Stomach smooth muscle (tissue), 2 donors: ENCODE results near the gene MAP3K1.
"Not testable (repeated sequence)": the region's sequence is repeated elsewhere in the genome, so short reads cannot be mapped to it uniquely, and the experiment has no call there.

Experiments used
- H3K27ac ChIP-seq: one replicate; pipeline ENCODE4 v1.7.0; 2013; ENCODE audit warnings: mild to moderate bottlenecking, low read length, inconsistent platforms
- H3K27me3 ChIP-seq, 2 donors: one replicate each; pipeline ENCODE4 v1.7.0; 2013; ENCODE audit warnings: low read length in 2 of 2; ENCODE audit not compliant: insufficient read depth in 2 of 2, control insufficient read depth in 1 of 2
- H3K36me3 ChIP-seq, 2 donors: one replicate each; pipeline ENCODE4 v1.7.0; 2013; ENCODE audit warnings: low read length in 2 of 2; ENCODE audit not compliant: control insufficient read depth in 2 of 2, insufficient read depth in 2 of 2
- H3K4me1 ChIP-seq: one replicate; pipeline ENCODE4 v1.7.0; 2013; ENCODE audit warnings: low read length; ENCODE audit not compliant: control insufficient read depth, insufficient read depth
- H3K4me3 ChIP-seq, 2 donors: one replicate each; pipeline ENCODE4 v1.7.0; 2013; ENCODE audit warnings: low read length in 2 of 2
- H3K9ac ChIP-seq, 2 donors: one replicate each; pipeline ENCODE4 v1.7.0; 2013; ENCODE audit warnings: low read length in 2 of 2, mild to moderate bottlenecking in 1 of 2
- H3K9me3 ChIP-seq, 2 donors: one replicate each; pipeline ENCODE4 v1.7.0; 2013; ENCODE audit warnings: low read length in 2 of 2; ENCODE audit not compliant: control insufficient read depth in 2 of 2
- donor health status: healthy.
- donor health status: Pancreatic carcinoma.

The MAP3K1 gene

DNA sequence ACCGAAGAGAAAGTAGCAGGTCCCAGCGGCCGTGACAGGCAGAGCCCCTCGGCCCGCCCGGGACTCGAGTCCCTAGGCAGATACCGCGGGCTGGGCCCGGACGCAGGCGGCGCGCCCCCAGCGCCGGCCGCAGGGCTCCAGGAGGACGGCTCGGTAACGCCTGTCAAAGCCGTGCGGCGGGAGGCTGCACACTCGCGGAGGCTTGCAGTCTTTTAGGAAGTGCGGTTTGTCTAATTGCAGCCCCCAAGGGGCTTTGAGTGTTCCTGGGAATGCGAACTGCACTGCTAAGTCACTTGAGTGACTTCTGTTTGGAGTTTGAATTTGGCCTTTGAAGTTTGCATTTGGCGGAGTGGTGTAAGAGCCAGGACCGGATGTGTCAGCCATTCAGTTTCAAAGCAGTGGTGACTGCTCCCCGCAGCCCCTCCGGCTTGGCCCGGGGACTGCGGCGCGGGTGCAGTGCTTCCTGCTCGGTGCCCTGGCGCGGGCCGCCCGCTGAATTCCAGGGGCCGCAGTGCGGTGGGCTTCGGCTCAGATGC is 1.3 kb downstream of the MAP3K1 start:
- Histone ChIP-seq H3K9ac (peak overlapping the region; percentile 29 to 55), H3K4me3 (peak overlapping the region; percentile 84 to 97), H3K27me3 (no peaks in the 10 kb centered on the region), H3K27ac (no peak overlapping the region), H3K36me3 (no peaks in the 10 kb centered on the region), H3K4me1 (peaks cover 3% of the 10 kb centered on the region), H3K9me3 (no peaks in the 10 kb centered on the region)

DNA sequence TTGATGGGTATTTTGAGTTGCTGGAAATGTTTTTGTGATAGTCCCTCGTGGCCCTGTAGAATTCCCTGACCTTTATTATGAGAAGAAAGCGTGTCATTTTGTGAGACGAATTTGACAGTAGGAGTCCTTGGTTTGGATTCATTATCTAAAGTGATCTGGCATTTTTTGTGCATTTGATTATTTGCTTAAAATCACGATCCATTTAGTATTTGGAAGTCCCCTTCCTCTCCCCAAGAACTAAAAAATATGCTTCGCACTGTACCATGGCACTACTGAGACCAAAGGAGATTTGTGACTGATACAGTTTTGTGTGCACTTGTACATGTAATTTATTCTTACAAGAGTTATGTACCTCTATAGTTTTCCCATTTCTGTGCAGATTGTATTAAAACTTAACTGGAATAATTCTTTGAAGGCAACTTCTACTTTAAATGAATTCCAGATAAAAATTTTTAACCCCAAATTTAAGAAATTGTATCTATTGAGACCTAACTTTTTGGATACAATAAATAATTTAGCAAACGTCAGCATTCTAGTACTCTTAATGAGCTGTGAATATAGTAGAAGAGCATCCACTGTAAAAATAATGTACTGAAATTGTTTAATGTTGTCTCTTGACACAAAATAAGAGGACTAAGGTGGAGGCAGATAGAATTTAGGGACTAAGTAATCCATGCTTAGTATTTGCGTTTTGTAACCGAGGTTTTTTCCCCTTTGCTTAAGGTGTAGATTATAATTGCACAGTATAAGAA is 2.1 kb downstream of the MAP3K1 start:
- Histone ChIP-seq H3K4me1 (peaks cover 3% of the 10 kb centered on the region), H3K27ac (no peak overlapping the region), H3K9ac (peak overlapping the region in 1 of 2 donors; percentile 29), H3K4me3 (peak overlapping the region; percentile 84 to 97), H3K27me3 (no peaks in the 10 kb centered on the region), H3K9me3 (no peaks in the 10 kb centered on the region), H3K36me3 (no peaks in the 10 kb centered on the region)

DNA sequence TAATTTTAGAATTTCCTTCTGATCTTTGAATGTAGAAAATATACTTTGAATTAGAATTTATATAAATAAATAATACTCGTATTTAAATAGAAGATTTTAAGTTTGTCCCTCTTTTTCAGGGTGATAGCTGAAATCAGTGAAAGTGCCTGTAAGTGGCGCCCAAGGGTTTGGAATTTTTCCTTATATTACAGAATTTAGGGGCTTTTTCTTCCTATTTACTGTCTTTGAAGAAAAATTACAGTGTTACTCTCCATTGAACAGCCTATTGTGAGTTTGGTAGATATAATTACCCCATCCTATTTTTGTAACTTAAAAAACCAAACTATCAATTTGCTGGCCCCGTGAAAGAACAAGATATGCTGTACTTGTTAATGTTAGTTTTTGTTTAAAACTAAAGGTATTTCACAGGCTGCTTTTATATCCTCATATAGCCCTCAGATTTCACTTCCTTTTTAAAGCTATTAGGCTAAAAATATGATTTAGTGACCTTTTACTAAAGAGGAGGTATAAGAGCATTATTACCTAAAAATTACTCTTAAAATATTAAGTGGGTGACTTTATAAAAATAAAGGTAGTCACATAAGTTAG is 3.2 kb downstream of the MAP3K1 start:
- Histone ChIP-seq H3K9ac (no peak overlapping the region), H3K9me3 (no peaks in the 10 kb centered on the region), H3K36me3 (no peaks in the 10 kb centered on the region), H3K4me1 (peaks cover 3% of the 10 kb centered on the region), H3K27ac (no peak overlapping the region), H3K4me3 (no peak overlapping the region), H3K27me3 (no peaks in the 10 kb centered on the region)

DNA sequence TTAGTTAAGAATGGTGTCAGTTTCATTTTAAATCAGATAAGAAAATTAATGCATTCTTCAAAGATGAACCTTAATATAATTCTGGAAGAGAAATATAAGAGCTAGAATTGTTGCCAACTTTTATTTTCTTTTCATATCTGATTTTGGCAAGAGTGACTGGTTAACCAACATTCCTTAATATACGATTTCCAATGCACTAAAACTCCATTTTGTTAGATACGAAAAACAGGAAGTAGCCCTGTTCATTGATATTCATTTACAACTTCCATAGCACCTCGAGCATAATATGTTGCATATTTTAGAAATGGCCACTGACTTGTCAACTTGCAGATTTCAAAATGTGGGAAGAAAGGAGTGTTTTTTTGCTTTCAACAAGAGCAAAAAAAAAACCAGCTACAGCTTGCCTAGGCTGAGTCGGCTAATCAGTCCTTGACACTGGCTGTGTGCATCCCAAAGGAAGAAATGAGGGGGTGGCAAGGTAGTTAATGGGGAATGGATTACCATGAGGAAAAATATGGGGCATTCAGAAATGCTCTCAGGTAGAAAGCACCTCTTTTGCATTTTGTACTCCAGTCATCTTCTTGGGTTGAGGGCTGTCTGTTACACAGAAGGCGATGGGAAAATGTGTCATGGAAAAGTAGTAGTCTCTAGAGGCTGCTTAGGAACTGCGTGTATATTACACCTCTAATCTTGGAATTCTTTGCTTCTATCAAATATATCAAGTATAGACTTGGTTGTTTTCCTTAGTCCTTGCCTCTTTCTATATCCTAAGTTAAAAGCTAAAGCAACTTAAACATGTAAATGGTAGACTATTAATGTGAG is 3.9 kb downstream of the MAP3K1 start:
- Histone ChIP-seq H3K9me3 (no peaks in the 10 kb centered on the region), H3K4me1 (peaks cover 3% of the 10 kb centered on the region), H3K9ac (no peak overlapping the region), H3K27ac (no peak overlapping the region), H3K4me3 (no peak overlapping the region), H3K36me3 (no peaks in the 10 kb centered on the region), H3K27me3 (no peaks in the 10 kb centered on the region)

DNA sequence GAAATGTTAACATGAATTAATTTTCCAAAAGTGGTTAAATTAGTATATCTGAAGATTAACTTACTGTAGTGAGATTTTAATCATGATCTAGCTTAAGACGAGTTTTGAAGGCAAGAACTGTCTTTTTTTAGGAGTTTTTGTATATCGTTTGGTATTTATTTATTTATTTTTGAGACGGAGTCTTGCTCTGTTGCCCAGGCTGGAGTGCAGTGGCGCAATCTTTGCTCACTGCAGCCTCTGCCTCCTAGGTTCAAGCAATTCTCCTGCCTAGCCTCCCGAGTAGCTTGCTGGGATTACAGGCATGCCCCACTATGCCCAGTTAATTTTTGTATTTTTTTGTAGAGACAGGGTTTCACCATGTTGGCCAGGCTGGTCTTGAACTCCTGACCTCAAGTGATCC is 6.5 kb downstream of the MAP3K1 start:
- not testable (repeated sequence) for H3K27me3 ChIP-seq, H3K4me3 ChIP-seq, H3K9ac ChIP-seq, H3K9me3 ChIP-seq, H3K4me1 ChIP-seq, H3K27ac ChIP-seq, H3K36me3 ChIP-seq

DNA sequence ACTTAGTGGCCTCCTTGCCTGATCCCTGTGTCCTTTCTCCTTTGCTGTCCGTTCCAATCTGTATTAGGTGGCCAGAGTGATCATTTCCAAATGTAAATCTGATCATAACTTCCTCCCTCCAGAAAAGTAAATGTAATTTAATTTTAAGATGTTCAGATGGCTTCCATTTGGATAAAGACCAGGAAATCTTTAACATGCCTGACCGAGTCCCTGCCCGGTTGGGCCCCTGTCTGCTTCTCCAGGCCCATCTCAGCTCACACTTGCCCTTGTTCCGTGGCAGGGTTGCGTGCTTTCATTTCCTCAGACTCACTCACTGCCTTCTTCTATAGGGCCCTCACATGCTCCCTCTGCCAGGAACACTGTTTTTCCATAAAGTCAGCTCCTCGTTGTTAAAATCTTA is 7.6 kb downstream of the MAP3K1 start:
- Histone ChIP-seq H3K4me3 (no peak overlapping the region), H3K9ac (no peak overlapping the region), H3K36me3 (no peaks in the 10 kb centered on the region), H3K9me3 (no peaks in the 10 kb centered on the region), H3K27ac (no peak overlapping the region), H3K4me1 (no peaks in the 10 kb centered on the region), H3K27me3 (no peaks in the 10 kb centered on the region)

DNA sequence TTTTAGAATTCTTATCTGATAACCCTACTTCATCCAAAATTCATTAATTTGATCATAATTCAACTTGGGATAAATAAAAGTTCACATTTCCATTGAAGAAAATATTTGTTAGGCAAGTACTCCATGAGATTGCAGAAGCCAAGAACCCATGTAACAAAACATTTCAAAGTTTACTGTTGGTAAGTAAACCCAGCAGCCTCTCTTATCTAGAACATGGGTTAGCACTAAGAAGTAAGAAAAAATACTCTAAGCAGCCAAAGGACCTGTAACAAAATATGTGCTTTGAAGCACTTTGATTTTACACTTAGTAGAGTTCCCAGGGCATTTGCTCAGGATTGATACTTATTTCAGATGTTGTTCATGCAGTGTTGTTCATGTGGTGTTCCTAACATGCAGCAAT is 8.7 kb downstream of the MAP3K1 start:
- Histone ChIP-seq H3K4me3 (no peak overlapping the region), H3K36me3 (no peaks in the 10 kb centered on the region), H3K27me3 (no peaks in the 10 kb centered on the region), H3K9me3 (no peaks in the 10 kb centered on the region), H3K4me1 (no peaks in the 10 kb centered on the region), H3K9ac (no peak overlapping the region), H3K27ac (no peak overlapping the region)

DNA sequence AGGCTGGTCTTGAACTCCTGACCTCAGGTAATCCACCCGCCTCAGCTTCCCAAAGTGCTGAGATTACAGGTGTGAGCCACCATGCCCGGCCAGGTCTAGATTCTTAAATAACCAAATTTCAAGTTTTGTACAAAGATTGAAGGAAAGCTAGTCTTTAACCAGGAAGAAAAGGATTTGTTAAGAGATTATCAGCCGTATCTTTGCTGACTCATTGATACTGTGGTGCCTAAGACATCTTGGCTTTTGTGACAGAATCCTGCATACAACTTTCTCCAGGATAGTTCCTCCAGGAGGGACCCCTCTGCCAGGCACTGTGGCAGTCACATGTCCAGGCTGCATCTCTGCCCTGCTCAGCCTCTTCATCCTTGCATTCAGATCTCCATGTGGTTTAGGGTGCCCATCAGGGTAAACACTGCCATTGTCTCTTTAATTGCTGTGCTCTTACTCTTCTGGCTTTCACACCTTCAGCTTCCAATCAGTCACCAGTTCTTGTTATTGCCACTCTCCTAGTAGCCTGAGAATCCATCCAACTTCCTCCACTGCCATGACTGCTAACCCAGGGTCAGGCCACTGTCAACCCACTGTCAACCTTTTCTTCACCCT is 10.0 kb downstream of the MAP3K1 start:
- Histone ChIP-seq H3K27ac (no peak overlapping the region), H3K36me3 (no peaks in the 10 kb centered on the region), H3K9me3 (no peaks in the 10 kb centered on the region), H3K27me3 (no peaks in the 10 kb centered on the region), H3K4me1 (no peaks in the 10 kb centered on the region), H3K4me3 (no peak overlapping the region), H3K9ac (no peak overlapping the region)

DNA sequence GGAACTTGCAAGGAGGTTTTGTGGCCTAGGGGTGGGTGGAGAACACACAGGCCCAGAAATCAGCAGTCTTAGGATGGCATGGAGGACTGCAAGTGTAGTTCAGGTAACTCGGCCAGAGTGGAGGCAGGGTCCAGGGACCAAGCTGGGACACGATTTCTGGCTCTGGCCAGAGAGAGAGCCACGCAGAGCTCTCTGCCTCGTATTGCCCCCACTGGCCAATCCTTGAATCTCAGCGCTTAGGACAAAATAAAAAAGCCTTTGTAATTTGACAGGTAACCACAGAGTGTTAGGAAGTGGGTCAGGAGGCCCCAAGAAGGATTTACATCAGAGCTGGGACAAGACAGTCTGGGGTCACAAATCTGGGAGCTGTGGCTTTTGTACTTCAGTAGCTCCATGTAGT is 11.7 kb downstream of the MAP3K1 start:
- no peaks in the 10 kb centered on the region for H3K9me3 ChIP-seq
- no peak overlapping the region for H3K27ac ChIP-seq
- no peaks in the 10 kb centered on the region for H3K27me3 ChIP-seq
- no peaks in the 10 kb centered on the region for H3K36me3 ChIP-seq
- H3K4me3 ChIP-seq, result no peak overlapping the region
- H3K9ac ChIP-seq, result no peak overlapping the region
- no peaks in the 10 kb centered on the region for H3K4me1 ChIP-seq

DNA sequence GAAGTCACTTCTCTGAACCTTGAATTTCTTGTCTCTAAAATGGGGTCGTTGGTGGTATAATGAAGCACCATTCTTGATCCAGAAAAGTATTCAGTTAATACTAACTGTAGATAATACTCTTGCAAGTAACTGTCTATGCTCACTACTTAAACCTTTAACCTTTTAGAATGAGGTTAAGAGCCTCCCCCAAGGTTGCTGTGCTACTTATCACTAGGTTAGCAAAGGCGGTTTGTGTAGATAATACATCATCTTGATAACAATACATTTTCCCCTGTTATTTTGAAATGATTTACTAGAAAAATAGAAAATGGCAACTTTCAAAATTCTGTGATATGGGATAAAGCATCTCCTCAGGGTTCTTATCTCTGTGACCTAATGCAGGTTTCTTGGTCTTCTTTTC is 12.6 kb downstream of the MAP3K1 start:
- Histone ChIP-seq H3K27ac (no peak overlapping the region), H3K36me3 (no peaks in the 10 kb centered on the region), H3K9me3 (no peaks in the 10 kb centered on the region), H3K9ac (no peak overlapping the region), H3K4me1 (no peaks in the 10 kb centered on the region), H3K4me3 (no peak overlapping the region), H3K27me3 (no peaks in the 10 kb centered on the region)
